HG03558 (cell line): ENCODE data around the gene SEMA3D.

Experiments used
- ATAC-seq: cut with Tn5 transposase; IDR thresholded peaks from one replicate; pipeline ENCODE4 v1.9.1; 2021; ENCODE audit warnings: moderate number of reproducible peaks; ENCODE audit not compliant: unreplicated experiment; ENCODE audit errors: extremely low read depth

SEMA3D gene

DNA sequence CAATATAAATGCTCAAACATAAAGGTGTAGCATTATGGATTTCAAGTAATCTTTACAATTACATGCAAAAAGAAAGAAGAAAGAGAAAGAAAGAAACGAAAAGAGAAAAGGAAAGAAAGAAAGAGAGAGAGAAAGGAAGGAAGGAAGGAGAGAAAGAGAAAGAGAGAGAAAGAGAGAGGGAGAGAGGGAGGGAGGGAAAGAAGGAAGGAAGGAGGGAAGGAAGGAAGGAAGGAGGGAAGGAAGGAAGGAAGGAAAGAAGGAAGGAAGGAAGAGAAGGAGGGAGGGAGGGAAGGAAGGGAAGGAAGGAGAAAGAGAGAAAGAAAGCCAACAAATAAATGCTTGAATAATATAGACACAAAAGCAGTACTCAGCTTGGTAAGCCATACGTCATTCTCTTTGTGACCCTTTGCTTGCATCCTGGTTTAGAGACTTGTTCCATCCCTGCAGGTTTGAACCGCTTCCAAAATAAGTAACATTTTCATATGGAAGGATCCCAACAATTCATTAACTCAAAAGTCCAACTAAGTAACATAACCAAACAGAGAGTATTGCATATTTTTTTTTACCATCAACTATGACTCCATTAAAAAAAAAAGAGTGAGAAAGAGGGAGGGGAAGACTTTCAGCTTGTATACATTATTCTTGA, 95.8 kb downstream of the SEMA3D start:
- ATAC-seq: no peak

DNA sequence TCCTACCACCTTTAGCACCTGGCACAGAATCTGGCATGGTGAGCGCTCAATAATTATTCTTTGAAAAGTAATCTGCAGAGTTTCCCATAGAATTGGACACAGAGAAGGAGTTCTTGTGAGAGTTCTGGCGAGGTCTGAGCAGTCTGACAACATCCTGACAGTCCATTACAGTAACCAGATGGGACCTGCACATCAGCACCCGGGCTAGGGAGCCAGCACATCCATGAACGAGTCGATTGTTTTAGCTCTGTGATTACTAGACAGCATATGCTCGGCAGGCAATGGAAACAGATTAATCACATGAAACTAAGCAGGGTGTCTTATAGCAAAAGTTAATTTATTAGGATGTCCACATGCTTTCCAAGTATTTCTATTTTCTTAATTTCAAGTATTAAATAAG, 96.7 kb downstream of the SEMA3D start:
- no peak for ATAC-seq

DNA sequence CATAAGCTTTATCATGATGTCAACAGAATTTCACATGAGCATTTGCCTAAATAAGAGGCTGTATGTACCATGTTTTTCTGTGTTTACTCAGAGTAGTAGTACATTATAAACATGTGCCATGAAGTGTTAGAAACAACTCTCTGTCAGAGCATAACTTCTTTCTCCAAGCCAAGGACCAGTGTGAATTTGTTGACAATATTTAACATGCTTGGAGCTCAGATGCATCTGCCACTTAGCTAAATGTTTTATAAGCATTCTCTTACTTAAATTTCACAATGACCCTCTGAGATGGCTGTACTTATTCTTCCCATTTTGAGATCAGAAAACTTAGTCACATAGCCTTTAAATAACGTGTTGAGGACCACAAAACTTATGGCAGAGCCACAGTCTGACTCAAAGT, 105.0 kb downstream of the SEMA3D start:
- ATAC-seq: no peak

DNA sequence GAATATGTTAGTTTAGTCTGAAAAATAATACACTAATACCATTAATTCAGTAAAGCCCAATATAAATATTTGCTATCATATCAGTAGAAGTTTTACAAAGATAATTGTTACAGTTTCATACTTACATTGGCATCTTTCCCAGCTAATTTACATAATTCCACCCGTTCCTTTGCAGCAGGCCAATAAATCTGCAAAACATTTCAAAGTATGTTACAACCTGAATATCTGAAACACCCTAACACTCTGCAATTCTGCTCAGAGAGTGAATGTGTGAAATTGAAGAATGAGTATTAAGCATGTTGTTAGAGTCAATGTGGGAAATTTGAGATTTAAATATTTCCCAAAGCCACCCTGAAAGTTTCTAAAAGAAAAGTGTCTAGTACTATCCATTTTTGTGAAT, 105.5 kb downstream of the SEMA3D start:
- no peak for ATAC-seq

DNA sequence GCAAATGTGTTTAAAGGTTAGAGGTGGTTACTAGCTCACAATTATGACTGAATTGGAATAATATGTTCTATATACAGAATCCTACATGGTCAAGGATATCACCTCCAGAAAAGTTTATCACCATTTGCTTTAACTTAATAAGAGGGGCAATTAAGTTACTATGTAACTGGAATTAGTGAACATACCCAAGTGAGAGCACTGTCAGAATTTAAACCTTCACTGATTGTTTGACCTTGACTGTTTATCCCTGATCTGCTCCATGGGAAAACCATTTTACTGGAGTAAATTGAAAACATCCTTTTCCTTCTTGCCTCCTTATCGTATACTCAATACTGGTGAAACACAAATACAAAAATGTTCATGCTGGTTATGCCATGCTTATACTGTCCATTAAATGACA, 107.4 kb downstream of the SEMA3D start:
- no peak for ATAC-seq

DNA sequence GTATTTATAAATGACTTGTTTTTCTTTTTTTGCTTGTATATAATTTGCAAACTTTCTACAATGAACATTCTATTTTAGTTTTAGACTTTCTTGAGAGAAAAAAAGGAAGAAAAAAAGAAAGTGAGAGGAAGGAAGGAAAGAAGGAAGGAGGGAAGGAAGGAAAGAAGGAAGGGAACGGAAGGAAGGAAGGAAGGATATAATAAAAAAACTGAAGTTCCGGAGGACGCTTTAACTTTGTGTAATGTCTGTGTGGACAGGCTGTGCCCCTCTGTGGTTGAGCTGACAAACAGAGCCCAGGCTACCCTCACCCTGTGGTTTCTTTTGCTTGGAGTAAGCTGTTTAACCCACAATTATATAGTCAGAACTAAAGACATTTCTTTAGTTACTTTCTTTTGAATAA, 108.7 kb downstream of the SEMA3D start:
- no peak for ATAC-seq

DNA sequence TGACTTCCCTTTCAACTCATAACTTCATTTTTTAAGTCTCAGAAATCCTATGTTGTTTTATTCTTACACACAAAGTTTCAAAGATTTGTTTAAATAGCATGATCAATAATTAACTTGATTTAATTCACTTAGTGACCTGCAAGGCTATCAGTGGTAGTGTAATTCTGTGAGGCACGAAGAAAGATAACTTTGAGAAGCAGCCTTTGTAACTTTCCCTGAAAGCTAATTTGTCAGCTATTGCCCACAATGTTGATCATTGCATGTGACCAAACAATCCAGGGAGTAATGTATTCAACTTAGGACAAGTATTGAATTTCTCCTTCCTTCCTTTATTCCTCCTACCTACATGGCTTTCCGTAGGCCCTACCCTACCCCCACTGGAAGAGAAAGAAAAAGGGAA, 111.0 kb downstream of the SEMA3D start:
- ATAC-seq: no peak

DNA sequence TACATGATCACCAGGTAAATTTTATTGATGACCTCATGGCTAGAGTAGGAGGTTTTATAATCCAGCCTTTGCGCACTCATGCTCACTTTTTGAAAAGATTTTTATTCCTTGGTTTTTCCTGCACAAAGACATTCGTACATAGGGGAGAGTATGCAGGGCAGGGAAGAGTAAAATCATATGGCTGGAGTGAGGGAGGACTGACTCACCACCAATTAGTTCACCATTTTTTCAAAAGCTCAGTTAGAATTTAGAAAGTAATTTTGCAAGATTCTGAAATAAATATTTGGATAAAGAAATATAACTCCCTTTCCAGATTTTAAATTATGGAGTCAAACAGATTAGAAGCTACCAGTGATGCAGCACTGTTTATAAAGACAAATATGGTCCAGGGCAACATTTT, 111.9 kb downstream of the SEMA3D start:
- no peak for ATAC-seq

DNA sequence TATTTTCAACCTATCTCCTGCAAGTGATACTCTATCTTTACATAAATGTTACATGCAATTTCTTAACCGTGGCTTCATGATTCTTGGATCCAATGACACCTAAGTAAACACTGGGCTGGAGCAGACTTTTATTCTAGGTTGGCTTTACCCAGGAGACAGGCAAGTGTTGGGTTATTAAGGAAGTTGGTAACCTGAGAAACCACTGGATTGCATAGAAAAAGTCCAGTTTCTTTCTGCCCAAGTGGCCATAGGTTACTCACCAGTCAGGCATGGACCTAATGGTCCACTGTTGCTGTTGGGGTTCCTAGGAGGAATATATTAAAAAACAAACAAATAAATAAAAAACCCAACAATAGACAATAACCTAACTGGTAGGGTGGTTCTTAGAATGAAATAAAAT, 112.8 kb downstream of the SEMA3D start:
- no peak for ATAC-seq

DNA sequence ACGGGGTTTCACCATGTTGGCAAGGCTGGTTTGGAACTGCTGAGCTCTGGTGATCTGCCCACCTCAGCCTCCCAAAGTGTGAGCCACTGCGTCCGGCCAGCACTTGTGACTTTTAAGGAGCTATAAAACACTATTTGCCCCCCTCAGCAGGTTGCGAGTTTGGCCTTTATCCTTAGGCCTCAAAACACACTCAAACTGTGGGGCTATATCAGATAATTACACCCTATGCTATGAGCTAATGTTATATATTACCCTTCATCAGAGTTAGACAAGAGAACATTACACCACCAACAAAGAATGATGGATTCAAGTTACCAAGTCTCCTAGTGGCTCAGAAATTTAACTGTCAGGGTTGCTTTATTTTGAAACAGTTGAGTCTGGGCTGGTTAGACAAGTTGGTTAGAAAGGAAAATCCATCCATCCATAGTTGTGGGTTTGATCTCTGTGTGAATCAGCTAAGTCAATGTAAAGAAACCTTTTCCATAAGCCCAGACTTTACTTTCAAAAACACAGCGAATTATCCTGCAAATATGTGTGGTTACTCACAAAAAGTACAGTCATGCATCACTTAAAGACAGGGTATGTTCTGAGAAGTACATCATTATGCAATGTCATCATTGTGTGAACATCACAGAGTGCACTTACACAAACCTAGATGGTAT, 115.8 kb downstream of the SEMA3D start:
- ATAC-seq: no peak

DNA sequence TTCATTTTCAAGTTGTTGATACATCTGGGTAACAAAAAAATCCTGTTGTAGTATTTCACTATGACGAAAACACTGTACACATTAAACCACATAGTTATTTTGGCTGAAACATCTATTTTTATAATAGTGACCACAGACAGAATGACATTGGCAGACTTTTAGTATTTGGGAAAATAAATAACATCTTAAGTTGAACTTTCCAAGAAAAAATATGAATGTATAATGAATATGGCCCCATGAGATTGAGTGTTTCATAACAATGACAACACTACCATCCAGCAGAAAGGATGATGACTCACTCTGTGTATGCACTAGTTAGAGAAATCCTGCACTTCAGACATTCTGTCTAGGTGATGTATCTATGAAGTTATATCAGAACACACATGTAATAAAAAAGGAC, 118.1 kb downstream of the SEMA3D start:
- no peak for ATAC-seq

DNA sequence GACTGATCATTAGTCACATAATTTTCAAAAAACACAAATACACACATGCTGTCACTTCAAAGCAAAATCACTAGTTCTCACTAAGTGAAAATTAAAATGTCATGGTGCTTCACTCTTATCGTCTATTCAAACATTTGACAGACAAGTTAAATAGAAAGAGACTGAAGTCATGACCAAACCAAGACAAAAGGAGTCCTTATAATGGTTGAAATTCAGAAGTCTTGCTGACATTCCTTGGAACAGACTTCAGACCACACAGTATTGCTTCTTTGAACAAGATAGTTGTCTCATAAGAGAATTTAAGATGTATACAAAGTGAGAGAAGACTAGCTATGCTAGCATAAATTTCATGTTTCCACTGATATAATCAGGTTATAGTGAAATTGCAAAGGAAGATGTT, 119.5 kb downstream of the SEMA3D start:
- ATAC-seq: no peak

DNA sequence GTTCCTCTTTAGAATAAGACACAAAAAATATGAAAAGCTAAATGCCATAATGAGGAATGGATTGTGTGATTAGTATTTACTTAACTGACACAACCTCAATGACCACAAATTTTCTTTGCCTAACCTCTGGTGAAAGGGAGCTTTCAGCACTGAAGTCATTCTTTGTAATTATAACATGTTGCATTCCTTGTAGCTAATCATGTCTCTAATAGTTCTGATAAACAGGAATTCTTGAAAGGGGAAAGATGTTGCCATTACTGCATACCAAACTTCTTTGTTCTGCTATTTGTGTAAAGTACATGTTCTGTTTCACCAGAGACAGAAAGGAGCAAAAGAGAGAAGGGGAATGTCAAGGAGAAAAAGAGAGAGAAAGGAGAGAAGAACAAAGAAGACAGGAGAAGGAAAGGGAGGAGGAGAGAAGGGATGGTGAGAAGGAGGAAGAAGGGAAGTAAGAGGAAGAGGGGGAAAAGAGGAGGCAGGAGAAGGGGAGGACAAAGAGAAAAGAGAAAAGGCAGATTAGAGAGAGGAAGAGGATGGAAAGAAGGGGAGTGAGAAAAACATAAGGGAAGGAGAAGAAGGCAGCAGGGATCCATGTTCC, 120.9 kb downstream of the SEMA3D start:
- no peak for ATAC-seq

DNA sequence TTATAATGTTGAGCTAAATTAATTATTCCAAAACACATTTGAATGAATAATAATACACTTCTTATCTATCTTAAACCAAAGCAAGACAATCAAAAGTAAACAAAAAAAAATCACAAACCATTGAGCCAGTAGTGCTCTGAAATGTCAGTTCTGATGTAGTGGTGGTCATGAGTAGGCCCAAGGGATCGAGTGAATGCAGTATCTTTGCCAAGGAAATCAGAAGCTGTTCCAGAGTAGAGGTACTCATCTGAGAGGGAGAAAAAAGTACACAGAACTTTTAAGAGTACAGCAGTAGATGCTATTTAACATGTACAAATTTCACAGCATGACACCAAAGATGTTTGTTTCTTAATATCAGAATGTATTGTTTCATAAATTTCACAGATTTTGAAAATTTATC, 121.5 kb downstream of the SEMA3D start:
- no peak for ATAC-seq

DNA sequence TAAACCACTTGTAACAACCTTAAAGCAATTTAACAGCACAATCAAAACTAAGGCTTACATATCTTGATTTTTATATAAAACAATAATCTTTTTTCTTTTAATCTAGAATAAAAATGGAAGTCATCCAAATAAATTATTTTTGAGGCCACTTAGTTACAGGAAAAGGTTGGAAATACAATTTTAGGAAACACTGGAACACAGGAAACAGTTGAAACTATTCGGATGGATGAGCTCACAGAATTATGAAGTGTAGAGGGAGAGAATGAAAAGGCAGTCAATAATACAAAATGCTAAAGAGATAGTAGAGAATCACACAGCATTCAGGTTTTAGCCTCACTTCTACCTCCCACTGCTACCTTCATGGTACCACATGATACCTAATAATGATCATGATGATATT, 124.2 kb downstream of the SEMA3D start:
- no peak for ATAC-seq

DNA sequence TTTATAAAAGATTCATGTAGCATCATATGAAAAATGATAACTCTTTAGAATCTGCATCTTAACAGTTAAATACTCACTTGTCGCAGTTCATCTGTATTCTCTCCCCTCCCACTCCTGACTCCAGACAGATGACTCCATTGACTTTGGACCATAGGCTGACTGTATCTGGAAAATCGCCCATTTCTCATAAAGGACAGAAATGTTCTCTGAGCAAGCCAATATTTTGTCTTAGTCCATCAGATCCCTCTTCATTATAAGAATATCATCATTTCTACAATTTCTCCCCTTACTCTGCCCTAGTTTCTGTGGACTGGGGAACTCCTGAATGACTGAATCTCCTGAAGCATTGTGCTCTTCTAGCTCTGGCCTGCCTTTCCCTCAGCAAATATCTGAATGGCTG, 125.4 kb downstream of the SEMA3D start:
- no peak for ATAC-seq

DNA sequence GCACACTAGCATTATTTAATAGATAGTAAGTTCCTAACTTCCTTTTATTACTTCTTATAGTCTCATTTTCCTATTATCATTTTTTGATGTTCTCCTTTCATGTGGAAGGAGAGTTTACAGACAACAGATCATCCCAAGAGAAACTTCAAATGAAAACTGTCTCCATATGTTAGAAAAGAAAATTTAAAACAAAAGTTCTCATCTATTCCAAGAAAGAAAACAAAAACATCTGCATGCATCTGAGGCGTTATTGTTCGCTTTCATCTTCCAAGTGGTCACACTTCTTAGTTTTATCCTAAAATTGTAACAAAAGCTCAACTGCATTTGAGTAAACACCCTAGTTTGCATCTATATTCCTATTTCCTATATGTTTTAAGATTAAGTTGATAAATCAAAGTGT, 126.2 kb downstream of the SEMA3D start:
- ATAC-seq: no peak

DNA sequence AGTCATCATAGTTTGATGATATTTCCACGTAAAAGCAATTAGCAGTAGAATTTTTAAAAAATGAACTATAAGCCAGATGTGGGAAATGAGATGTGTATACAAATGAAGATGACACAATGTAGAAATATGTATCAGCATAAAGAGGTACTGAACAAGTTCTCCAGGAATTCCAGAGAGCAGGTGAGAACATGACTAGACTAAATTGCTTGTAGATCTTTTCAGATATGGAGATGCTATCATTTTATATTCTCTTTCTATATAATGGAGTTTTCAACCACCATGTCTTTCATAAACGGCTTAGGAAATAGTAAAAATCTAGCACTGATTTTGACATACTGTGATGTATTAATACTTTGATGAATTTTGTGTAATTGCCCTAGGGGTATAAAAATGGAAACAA, 130.9 kb downstream of the SEMA3D start:
- ATAC-seq: no peak

DNA sequence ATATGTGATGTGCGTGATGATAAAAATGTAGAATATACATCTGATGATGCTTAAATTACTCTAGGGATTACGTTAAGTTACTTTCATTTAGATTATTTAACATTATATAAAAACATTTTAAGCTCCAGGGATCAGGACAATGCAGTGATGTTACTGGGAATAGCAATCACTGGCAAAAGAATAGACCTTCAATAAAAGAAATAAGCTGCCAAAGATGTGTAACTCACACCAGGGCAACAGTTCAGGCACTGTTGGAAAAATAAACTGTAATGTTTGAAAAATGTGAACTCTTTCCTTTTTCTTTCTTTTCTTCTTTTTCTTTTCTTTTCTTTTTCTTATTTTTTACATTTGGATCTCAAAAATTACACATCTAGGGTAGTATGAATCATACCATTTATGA, 131.7 kb downstream of the SEMA3D start:
- ATAC-seq: no peak

DNA sequence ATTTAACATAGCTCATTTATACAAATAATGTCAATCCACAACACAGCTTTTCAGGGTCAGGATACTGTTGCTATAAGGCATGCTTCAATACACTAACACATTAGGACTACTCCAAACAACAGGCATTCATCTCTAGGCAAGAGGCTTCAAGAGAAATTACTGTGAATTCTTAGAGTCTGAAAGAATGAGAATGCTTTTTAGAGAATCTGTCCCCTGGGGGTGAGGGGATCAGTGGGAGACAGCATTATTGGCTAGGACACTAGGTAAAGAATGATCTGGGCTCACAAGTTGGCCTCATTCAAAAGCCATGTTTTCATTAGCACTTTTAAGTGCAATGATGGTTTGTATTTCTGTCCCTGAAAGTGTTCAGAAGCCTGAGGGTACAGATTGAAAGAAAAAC, 132.6 kb downstream of the SEMA3D start:
- ATAC-seq: no peak

DNA sequence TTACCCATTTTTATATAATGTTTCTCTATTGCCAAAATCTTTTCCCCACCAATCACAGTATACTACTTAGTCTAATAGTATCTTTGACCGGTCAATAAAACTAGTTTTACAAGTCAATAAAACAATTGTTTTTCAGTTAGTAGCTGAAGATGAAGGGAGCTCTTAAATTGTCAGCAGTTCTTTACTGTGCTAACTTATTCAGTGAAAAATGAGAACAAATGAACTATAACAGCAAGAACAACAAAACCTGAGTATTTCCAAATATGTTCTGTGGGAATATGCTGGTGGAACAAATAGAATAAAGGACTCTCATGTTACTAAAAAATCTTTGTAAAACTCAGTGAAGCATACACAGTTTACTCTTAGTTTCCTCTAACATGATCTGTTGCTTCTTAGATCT, 134.0 kb downstream of the SEMA3D start:
- no peak for ATAC-seq
